H9 (cell line): ENCODE measurements around the gene TMEM161A. TPM values are rescaled to one million over a fixed set of nuclear protein-coding genes. Genes with fewer than 3 reads are reported as not detected.

Source experiments
- DNase-seq: peaks from one replicate; pipeline ENCODE4 v3.0.0-alpha.2; 2017
- H2AFZ ChIP-seq: one replicate; pipeline ENCODE4 v1.6.1; 2013; ENCODE audit warnings: mild to moderate bottlenecking, low read length, control low read depth, moderate library complexity
- H2AK5ac ChIP-seq: 2 replicates; pipeline ENCODE4 v1.6.1; 2013; ENCODE audit warnings: low read length, control low read depth, mixed read lengths; ENCODE audit not compliant: insufficient read length
- H2BK120ac ChIP-seq: one replicate; pipeline ENCODE4 v1.6.1; 2013; ENCODE audit warnings: low read depth, mild to moderate bottlenecking, low read length, control low read depth, inconsistent platforms; ENCODE audit not compliant: poor library complexity, severe bottlenecking
- H2BK12ac ChIP-seq: 2 replicates; pipeline ENCODE4 v1.6.1; 2013; ENCODE audit warnings: low read length, control low read depth, mixed read lengths, low read depth; ENCODE audit not compliant: insufficient read length
- H2BK15ac ChIP-seq: 2 replicates; pipeline ENCODE4 v1.6.1; 2013; ENCODE audit warnings: low read depth, low read length, control low read depth
- H2BK20ac ChIP-seq: one replicate; pipeline ENCODE4 v1.6.1; 2013; ENCODE audit warnings: low read depth, mild to moderate bottlenecking, low read length, control low read depth, inconsistent platforms; ENCODE audit not compliant: poor library complexity, severe bottlenecking
- H2BK5ac ChIP-seq: 2 replicates; pipeline ENCODE4 v1.6.1; 2013; ENCODE audit warnings: low read length, control low read depth, mixed read lengths; ENCODE audit not compliant: insufficient read length
- H3K14ac ChIP-seq: 2 replicates; pipeline ENCODE4 v1.6.1; 2013; ENCODE audit warnings: low read length, control low read depth; ENCODE audit not compliant: insufficient read depth
- H3K18ac ChIP-seq: 2 replicates; pipeline ENCODE4 v1.6.1; 2013; ENCODE audit warnings: low read depth, mild to moderate bottlenecking, mixed read lengths, low read length, control low read depth; ENCODE audit not compliant: insufficient read length
- H3K23ac ChIP-seq: 2 replicates; pipeline ENCODE4 v1.6.1; 2013; ENCODE audit warnings: low read length, control low read depth, mixed read lengths, low read depth; ENCODE audit not compliant: insufficient read length
- H3K23me2 ChIP-seq: 2 replicates; pipeline ENCODE4 v1.6.1; 2013; ENCODE audit warnings: low read depth, mild to moderate bottlenecking, mixed read lengths, low read length, control low read depth; ENCODE audit not compliant: insufficient read length, poor library complexity, severe bottlenecking
- H3K27ac ChIP-seq: 2 replicates; pipeline ENCODE4 v1.5.1; 2013; ENCODE audit warnings: low read length, control low read depth, mixed read lengths, low read depth; ENCODE audit not compliant: insufficient read length
- H3K27me3 ChIP-seq: 2 replicates; pipeline ENCODE4 v1.6.1; 2013; ENCODE audit warnings: low read length, control low read depth, inconsistent platforms; ENCODE audit not compliant: insufficient read depth
- H3K4ac ChIP-seq: 2 replicates; pipeline ENCODE4 v1.6.1; 2013; ENCODE audit warnings: low read depth, mild to moderate bottlenecking, control low read depth, inconsistent platforms, low read length, moderate library complexity
- H3K4me1 ChIP-seq: 2 replicates; pipeline ENCODE4 v1.6.1; 2013; ENCODE audit warnings: low read length, control low read depth, inconsistent platforms; ENCODE audit not compliant: insufficient read depth
- H3K4me2 ChIP-seq: 2 replicates; pipeline ENCODE4 v1.6.1; 2013; ENCODE audit warnings: low read length, control low read depth, mixed read lengths; ENCODE audit not compliant: insufficient read length, insufficient read depth
- H3K56ac ChIP-seq: 2 replicates; pipeline ENCODE4 v1.6.1; 2013; ENCODE audit warnings: low read depth, mild to moderate bottlenecking, mixed read lengths, low read length, control low read depth; ENCODE audit not compliant: insufficient read length
- H3K79me1 ChIP-seq: 2 replicates; pipeline ENCODE4 v1.6.1; 2013; ENCODE audit warnings: low read depth, mild to moderate bottlenecking, moderate library complexity, low read length, control low read depth, inconsistent platforms; ENCODE audit not compliant: insufficient read depth, poor library complexity, severe bottlenecking
- H3K79me2 ChIP-seq: 2 replicates; pipeline ENCODE4 v1.6.1; 2013; ENCODE audit warnings: low read length, control low read depth, inconsistent platforms; ENCODE audit not compliant: insufficient read depth
- H3K9ac ChIP-seq: 2 replicates; pipeline ENCODE4 v1.6.1; 2013; ENCODE audit warnings: low read length, control low read depth, mixed read lengths; ENCODE audit not compliant: insufficient read length; ENCODE audit errors: extremely low read depth
- H3K9me3 ChIP-seq: one replicate; pipeline ENCODE4 v1.6.1; 2013; ENCODE audit warnings: low read depth, low read length, inconsistent platforms; ENCODE audit not compliant: control insufficient read depth
- H3T11ph ChIP-seq: one replicate; pipeline ENCODE4 v1.6.1; 2013; ENCODE audit warnings: mild to moderate bottlenecking, low read length, control low read depth, inconsistent platforms
- H4K20me1 ChIP-seq: one replicate; pipeline ENCODE4 v1.6.1; 2013; ENCODE audit not compliant: control insufficient read depth, insufficient read length, insufficient read depth
- H4K5ac ChIP-seq: 2 replicates; pipeline ENCODE4 v1.6.1; 2013; ENCODE audit warnings: low read depth, mild to moderate bottlenecking, mixed read lengths, low read length, control low read depth; ENCODE audit not compliant: insufficient read length
- H4K8ac ChIP-seq: replicated peaks from 2 replicates; pipeline ENCODE4 v1.6.1; 2013; ENCODE audit warnings: low read length, control low read depth, mixed read lengths, low read depth; ENCODE audit not compliant: insufficient read length
- H4K91ac ChIP-seq: 2 replicates; pipeline ENCODE4 v1.6.1; 2013; ENCODE audit warnings: low read depth, mild to moderate bottlenecking, moderate library complexity, mixed read lengths, low read length, control low read depth; ENCODE audit not compliant: insufficient read length
- H3K27ac Mint-ChIP-seq, 3 experiments: 2 replicates in 2 of 3; 3 replicates in 1 of 3; pipeline ENCODE4 v1.8.0; 2020 to 2021; ENCODE audit warnings: mixed read lengths in 3 of 3, mild to moderate bottlenecking in 1 of 3, moderate library complexity in 1 of 3
- H3K27me3 Mint-ChIP-seq: 2 replicates; pipeline ENCODE4 v1.8.0; 2021; ENCODE audit warnings: low read depth, mild to moderate bottlenecking, moderate library complexity, mixed read lengths
- H3K36me3 Mint-ChIP-seq, 3 experiments: 2 replicates in 2 of 3; 3 replicates in 1 of 3; pipeline ENCODE4 v1.8.0; 2020 to 2021; ENCODE audit warnings: low read depth in 3 of 3, mixed read lengths in 3 of 3; ENCODE audit not compliant: insufficient read depth in 1 of 3
- H3K4me1 Mint-ChIP-seq, 2 experiments: 2 replicates each; pipeline ENCODE4 v1.8.0; 2020; ENCODE audit warnings: mixed read lengths in 2 of 2
- H3K4me3 Mint-ChIP-seq, 2 experiments: 2 replicates in 1 of 2; 3 replicates in 1 of 2; pipeline ENCODE4 v1.8.0; 2020 to 2021; ENCODE audit warnings: mild to moderate bottlenecking in 2 of 2, mixed read lengths in 2 of 2, moderate library complexity in 1 of 2
- H3K9me3 Mint-ChIP-seq, 2 experiments: 2 replicates in 1 of 2; 3 replicates in 1 of 2; pipeline ENCODE4 v1.8.0; 2020; ENCODE audit warnings: mild to moderate bottlenecking in 2 of 2, mixed read lengths in 2 of 2, moderate library complexity in 1 of 2
- CTCF ChIP-seq: fragments of 200-600 bp; sonication (generic); conservative IDR thresholded peaks from 3 replicates; pipeline ENCODE4 v1.8.0; 2021; ENCODE audit warnings: antibody characterized with exemption, mild to moderate bottlenecking
- WGBS: extraction: QIAGEN DNeasy Blood & Tissue Kit; methylation state at CpG from one replicate; pipeline ENCODE4 v1.1.7; 2013; ENCODE audit warnings: missing lambda C conversion rate, low lambda C conversion rate, mixed read lengths; ENCODE audit not compliant: insufficient read length; ENCODE audit errors: extremely low coverage; 5-methylcytosine and 5-hydroxymethylcytosine counted together
- total RNA-seq: library from RNA; stranded (reverse); gene quantifications from 2 replicates; pipeline ENCODE4 v1.2.1, GENCODE V29; 2021

TMEM161A gene
- total RNA-seq, 1 experiment from 2014 or later, result 40.9 TPM

GRCh38 chr19:19126102-19126501 is 12.2 kb downstream of the TMEM161A start:
- H2BK120ac ChIP-seq, result no peak overlapping the region
- peaks cover 30 to 44% (median 42%) of the 10 kb centered on the region in 3 experiments for H3K36me3 Mint-ChIP-seq
- no peak overlapping the region for H3K9ac ChIP-seq
- no peak overlapping the region for H2BK5ac ChIP-seq
- no peaks in the 10 kb centered on the region for H3K4me1 ChIP-seq
- H3K9me3 Mint-ChIP-seq, result peaks cover 9 to 15% of the 10 kb centered on the region in 2 experiments
- H2AFZ ChIP-seq, result no peak overlapping the region
- H3K18ac ChIP-seq, result no peak overlapping the region
- H3K4me1 Mint-ChIP-seq, result peaks cover 0 to 2% of the 10 kb centered on the region in 2 experiments; a peak in 1 of 4 replicates
- H3K23me2 ChIP-seq, result no peaks in the 10 kb centered on the region
- no peaks in the 10 kb centered on the region for H3K27me3 Mint-ChIP-seq
- H3K4me3 Mint-ChIP-seq, result no peak overlapping the region
- no peak for TF ChIP-seq CTCF
- no peak overlapping the region for H3K23ac ChIP-seq
- no peak for DNase-seq
- no CpG with 5 or more reads among the region's 6 CpGs for WGBS
- no peaks in the 10 kb centered on the region for H3K9me3 ChIP-seq
- H4K20me1 ChIP-seq, result no peaks in the 10 kb centered on the region
- no peak overlapping the region for H3K56ac ChIP-seq
- no peak overlapping the region for H3K14ac ChIP-seq
- H3K27me3 ChIP-seq, result no peaks in the 10 kb centered on the region
- H3K4me2 ChIP-seq, result no peak overlapping the region
- H3T11ph ChIP-seq, result no peak overlapping the region
- H2BK15ac ChIP-seq, result no peak overlapping the region
- H2BK12ac ChIP-seq, result no peak overlapping the region
- no peak overlapping the region for H4K91ac ChIP-seq
- H3K4ac ChIP-seq, result no peak overlapping the region
- H2AK5ac ChIP-seq, result no peak overlapping the region
- H3K27ac ChIP-seq, result no peak overlapping the region
- no peak overlapping the region for H4K5ac ChIP-seq
- H3K79me1 ChIP-seq, result no peaks in the 10 kb centered on the region
- no peak overlapping the region for H3K27ac Mint-ChIP-seq
- no peak overlapping the region for H2BK20ac ChIP-seq
- no peaks in the 10 kb centered on the region for H3K79me2 ChIP-seq
- H4K8ac ChIP-seq, result no peak overlapping the region
